Measurements from ENCODE around the gene MMP13. TPM values are rescaled to one million over a fixed set of nuclear protein-coding genes. Genes with fewer than 3 reads are reported as not detected.

MMP13 gene
- polyA plus RNA-seq, 2 of the 4 experiments (the other 2 are of a cell fraction), result not detected

DNA sequence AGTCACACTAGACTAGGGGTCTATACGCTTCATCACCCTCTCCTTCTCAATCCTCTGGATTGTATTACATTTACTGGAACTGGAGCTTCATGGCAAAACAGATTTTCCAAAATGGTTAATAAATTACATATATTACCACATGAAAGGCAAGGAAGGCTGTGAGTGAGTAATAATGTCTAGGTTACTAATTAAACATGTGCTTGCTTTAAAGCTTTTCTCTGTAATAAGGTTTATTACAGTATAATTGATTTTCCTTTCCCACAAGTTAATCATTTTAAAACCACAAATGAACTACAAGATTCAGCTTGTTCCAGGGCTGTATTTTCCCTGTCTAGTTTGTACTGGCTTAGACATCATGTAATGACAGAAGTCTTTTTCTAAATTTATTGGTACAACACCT is 25.6 kb downstream of the MMP13 start (continued):
- TF ChIP-seq TP53 (CRISPR knock-in tag; IDR thresholded peaks at IDR 0.05) (no peak), JUNB (IDR thresholded peaks at IDR 0.05) (no peak), RFX5 (IDR thresholded peaks at IDR 0.05) (no peak), ZC3H11A (IDR thresholded peaks at IDR 0.05) (no peak)
- TF ChIP-seq, protein P1, sequence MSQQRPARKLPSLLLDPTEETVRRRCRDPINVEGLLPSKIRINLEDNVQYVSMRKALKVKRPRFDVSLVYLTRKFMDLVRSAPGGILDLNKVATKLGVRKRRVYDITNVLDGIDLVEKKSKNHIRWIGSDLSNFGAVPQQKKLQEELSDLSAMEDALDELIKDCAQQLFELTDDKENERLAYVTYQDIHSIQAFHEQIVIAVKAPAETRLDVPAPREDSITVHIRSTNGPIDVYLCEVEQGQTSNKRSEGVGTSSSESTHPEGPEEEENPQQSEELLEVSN (IDR thresholded peaks at IDR 0.05; ENCODE audit: borderline replicate concordance, low read depth), result no peak

DNA sequence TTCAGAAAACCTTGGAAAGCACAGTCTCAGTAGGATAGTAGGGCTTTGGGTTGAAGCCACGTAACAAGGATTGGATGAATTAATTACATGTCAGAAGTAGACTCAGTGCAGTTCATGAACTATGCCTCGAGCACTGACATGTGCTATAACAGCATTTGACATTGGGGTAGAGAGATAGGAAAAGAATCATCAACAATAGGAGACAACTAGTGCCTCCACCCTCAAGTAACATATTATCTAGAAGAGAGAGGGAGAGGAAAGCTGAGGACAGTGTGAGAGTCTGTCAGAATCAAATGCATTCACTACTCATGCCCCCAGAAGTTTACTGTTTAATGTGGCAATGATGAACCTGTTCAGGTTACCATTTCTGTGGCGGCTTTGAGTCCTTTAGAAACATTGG is 26.4 kb downstream of the MMP13 start:
- DNase-seq (ENCODE audit: low read depth in 1 of 2, low spot score in 1 of 2) (no peak), FAIRE-seq (no peak), ATAC-seq (no peak)
- no peak overlapping the region for H3K4me3 ChIP-seq
- TF ChIP-seq, protein P2, sequence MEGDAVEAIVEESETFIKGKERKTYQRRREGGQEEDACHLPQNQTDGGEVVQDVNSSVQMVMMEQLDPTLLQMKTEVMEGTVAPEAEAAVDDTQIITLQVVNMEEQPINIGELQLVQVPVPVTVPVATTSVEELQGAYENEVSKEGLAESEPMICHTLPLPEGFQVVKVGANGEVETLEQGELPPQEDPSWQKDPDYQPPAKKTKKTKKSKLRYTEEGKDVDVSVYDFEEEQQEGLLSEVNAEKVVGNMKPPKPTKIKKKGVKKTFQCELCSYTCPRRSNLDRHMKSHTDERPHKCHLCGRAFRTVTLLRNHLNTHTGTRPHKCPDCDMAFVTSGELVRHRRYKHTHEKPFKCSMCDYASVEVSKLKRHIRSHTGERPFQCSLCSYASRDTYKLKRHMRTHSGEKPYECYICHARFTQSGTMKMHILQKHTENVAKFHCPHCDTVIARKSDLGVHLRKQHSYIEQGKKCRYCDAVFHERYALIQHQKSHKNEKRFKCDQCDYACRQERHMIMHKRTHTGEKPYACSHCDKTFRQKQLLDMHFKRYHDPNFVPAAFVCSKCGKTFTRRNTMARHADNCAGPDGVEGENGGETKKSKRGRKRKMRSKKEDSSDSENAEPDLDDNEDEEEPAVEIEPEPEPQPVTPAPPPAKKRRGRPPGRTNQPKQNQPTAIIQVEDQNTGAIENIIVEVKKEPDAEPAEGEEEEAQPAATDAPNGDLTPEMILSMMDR (IDR thresholded peaks at IDR 0.05), result no peak
- TF ChIP-seq SREBF2 (IDR thresholded peaks at IDR 0.05) (no peak), PHF8 (IDR thresholded peaks at IDR 0.05; ENCODE audit: borderline replicate concordance, low read depth) (no peak), TP53 (CRISPR knock-in tag; IDR thresholded peaks at IDR 0.05) (no peak), RCOR1 (IDR thresholded peaks at IDR 0.05; ENCODE audit: low read depth, low read length) (no peak), MYC (IDR thresholded peaks at IDR 0.05; ENCODE audit: borderline replicate concordance, low read length) (no peak), ESRRA (IDR thresholded peaks at IDR 0.05; ENCODE audit: borderline replicate concordance, low read length) (no peak)
- TF ChIP-seq, protein P3, sequence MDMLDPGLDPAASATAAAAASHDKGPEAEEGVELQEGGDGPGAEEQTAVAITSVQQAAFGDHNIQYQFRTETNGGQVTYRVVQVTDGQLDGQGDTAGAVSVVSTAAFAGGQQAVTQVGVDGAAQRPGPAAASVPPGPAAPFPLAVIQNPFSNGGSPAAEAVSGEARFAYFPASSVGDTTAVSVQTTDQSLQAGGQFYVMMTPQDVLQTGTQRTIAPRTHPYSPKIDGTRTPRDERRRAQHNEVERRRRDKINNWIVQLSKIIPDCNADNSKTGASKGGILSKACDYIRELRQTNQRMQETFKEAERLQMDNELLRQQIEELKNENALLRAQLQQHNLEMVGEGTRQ (IDR thresholded peaks at IDR 0.05), result no peak
- TF ChIP-seq, protein P4, sequence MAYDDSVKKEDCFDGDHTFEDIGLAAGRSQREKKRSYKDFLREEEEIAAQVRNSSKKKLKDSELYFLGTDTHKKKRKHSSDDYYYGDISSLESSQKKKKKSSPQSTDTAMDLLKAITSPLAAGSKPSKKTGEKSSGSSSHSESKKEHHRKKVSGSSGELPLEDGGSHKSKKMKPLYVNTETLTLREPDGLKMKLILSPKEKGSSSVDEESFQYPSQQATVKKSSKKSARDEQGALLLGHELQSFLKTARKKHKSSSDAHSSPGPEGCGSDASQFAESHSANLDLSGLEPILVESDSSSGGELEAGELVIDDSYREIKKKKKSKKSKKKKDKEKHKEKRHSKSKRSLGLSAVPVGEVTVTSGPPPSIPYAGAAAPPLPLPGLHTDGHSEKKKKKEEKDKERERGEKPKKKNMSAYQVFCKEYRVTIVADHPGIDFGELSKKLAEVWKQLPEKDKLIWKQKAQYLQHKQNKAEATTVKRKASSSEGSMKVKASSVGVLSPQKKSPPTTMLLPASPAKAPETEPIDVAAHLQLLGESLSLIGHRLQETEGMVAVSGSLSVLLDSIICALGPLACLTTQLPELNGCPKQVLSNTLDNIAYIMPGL (CRISPR knock-in tag; IDR thresholded peaks at IDR 0.05; ENCODE audit: borderline replicate concordance), result no peak
- no peak overlapping the region for H3K27ac ChIP-seq
- ChIA-PET POLR2A (no interaction called here), CTCF (interaction anchor here (1.5 to 6.5 kb wide), 2 partner anchors 9 to 12 kb away, joined by 5 to 38 read pairs; no protein-coding TSS in a partner anchor)
- no peaks in the 10 kb centered on the region for H3K4me1 ChIP-seq
- no peak overlapping the region for H3K4me2 ChIP-seq
- H3K9me3 ChIP-seq, result no peaks in the 10 kb centered on the region
- 41% methylated on average over 3 of the region's 3 CpGs for WGBS (ENCODE audit: missing lambda C conversion rate)

DNA sequence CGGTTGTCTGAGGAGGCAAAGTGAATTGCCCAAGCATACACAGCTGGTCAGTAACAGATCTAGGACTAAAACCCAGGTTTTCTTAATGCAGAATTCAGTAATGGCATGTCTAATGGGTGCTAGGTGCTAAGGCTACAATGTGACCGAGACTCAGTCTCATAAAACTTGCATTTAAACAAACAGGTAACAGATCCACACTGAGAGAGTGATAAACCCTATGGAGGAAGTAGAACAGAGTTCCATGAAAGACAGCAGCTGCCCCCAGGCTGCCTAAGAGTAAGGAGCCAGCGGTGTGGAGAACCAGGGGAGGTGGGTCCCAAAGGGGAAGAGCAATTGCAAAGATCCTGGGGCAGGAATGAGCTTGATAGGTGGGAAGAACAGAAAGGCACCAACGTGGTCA is 27.3 kb downstream of the MMP13 start:
- Histone ChIP-seq H3K4me1 (no peaks in the 10 kb centered on the region), H3K4me2 (no peak overlapping the region), H3K27ac (no peak overlapping the region), H3K4me3 (no peak overlapping the region), H3K9me3 (no peaks in the 10 kb centered on the region)
- ChIA-PET POLR2A (no interaction called here), CTCF (interaction anchor here (6.5 kb wide), 1 partner anchor 13 kb away, joined by 38 read pairs; no protein-coding TSS in a partner anchor)
- no peak for FAIRE-seq
- TF ChIP-seq FOSL2 (IDR thresholded peaks at IDR 0.05) (no peak), FOSL2 (CRISPR knock-in tag; IDR thresholded peaks at IDR 0.05) (no peak), EP300 (IDR thresholded peaks at IDR 0.05) (no peak), RARB (CRISPR knock-in tag; IDR thresholded peaks at IDR 0.05) (no peak), RCOR1 (IDR thresholded peaks at IDR 0.05; ENCODE audit: low read depth, low read length) (no peak), ZC3H11A (IDR thresholded peaks at IDR 0.05) (no peak), ZNF302 (CRISPR knock-in tag; IDR thresholded peaks at IDR 0.05) (no peak), CHD2 (IDR thresholded peaks at IDR 0.05; ENCODE audit: low read length, partially characterized antibody) (no peak), BHLHE40 (IDR thresholded peaks at IDR 0.05; ENCODE audit: low read depth, low read length) (no peak), SMC3 (IDR thresholded peaks at IDR 0.05) (no peak), FOSB (CRISPR knock-in tag; IDR thresholded peaks at IDR 0.05) (no peak)
- TF ChIP-seq, protein P1 (IDR thresholded peaks at IDR 0.05; ENCODE audit: borderline replicate concordance, low read depth), result no peak
- TF ChIP-seq, protein P5, sequence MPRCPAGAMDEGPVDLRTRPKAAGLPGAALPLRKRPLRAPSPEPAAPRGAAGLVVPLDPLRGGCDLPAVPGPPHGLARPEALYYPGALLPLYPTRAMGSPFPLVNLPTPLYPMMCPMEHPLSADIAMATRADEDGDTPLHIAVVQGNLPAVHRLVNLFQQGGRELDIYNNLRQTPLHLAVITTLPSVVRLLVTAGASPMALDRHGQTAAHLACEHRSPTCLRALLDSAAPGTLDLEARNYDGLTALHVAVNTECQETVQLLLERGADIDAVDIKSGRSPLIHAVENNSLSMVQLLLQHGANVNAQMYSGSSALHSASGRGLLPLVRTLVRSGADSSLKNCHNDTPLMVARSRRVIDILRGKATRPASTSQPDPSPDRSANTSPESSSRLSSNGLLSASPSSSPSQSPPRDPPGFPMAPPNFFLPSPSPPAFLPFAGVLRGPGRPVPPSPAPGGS (IDR thresholded peaks at IDR 0.05), result no peak
- TF ChIP-seq, protein P2 (IDR thresholded peaks at IDR 0.05), result no peak
- no peak for DNase-seq (ENCODE audit: low read depth in 1 of 2, low spot score in 1 of 2)
- WGBS (ENCODE audit: missing lambda C conversion rate), result 27% methylated on average over 4 of the region's 4 CpGs
- ATAC-seq, result no peak
